Measurements from ENCODE around the gene NOSTRIN. TPM values are rescaled to one million over a fixed set of nuclear protein-coding genes. Genes with fewer than 3 reads are reported as not detected.

The NOSTRIN gene
- total RNA-seq (2014; rRNA removed; shearing (Covaris generic)): 0.54 TPM in 1 of 2 replicates, not detected in the other
- 0.23 and 0.45 TPM in 2 replicates for polyA plus RNA-seq (2016; fragmentation: Nextera tagmentation; extraction: Ambion mirVana)

DNA sequence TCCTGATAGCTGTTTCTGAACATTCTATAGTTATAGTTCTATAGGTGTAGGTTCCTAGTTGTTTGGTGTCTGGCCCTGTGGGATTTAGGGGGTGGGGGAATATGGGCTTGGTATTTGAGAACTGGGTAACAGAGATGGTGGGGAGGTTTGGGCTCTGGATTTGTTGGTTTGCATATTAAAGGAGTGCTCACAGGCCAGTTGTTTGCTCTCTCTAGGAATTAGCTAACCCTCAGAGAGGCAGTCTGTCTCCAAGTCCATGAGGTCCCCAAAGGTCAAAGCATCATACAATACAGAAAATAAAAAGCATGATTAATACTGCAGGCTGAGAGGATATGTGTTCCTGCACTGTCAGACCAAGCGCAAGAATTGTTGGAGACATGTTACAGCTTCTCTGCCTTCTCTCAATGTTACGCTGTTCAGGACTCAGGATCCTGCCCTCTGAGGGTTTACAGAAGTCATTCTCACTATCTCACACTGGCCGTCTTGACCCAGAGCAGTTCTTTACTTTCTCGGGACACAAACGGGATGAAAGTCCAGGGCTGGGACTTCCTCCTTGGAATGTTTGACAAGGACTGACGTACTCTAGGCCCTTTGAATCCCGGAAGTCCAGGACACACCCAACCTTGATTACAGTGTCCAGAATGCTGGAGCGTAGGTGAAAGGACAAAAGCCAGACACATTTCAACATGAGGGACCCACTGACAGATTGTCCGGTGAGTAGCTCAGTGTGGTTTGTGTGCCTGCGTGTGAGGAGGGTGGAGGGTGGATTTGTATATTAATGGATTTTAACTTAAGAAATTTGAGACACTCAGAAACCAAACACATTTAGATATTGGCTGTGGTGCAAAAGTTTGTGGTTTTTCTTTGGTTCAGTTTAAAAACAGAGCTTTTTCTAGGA is at the start of gene NOSTRIN:
TSS of gene NOSTRIN (plus strand) at position 677 of the 898 bp plus-strand sequence. CDS start at position 687, 10 bp downstream.
- Histone ChIP-seq H3K4me1 (ENCODE audit: insufficient read depth) (peaks cover 14% of the 10 kb centered on the region), H3K4me3 (peak within 1 kb of the TSS; percentile 10), H3K79me2 (ENCODE audit: insufficient read depth) (no peaks in the 10 kb centered on the region), H4K20me1 (ENCODE audit: insufficient read depth) (no peaks in the 10 kb centered on the region), H3K9me2 (ENCODE audit: insufficient read depth) (no peaks in the 10 kb centered on the region), H3K27me3 (replicated peaks; ENCODE audit: insufficient read depth) (no peaks in the 10 kb centered on the region), H3K9me3 (ENCODE audit: low read depth) (no peaks in the 10 kb centered on the region), H3K4me2 (ENCODE audit: unreplicated experiment) (peak within 1 kb of the TSS; percentile 30), H3F3A (ENCODE audit: insufficient read depth) (peaks cover 9% of the 10 kb centered on the region), H3K27ac (no peak within 1 kb of the TSS), H3K9ac (no peak within 1 kb of the TSS), H2AFZ (peak within 1 kb of the TSS; percentile 83), H3K36me3 (ENCODE audit: low read depth) (no peaks in the 10 kb centered on the region)
- WGBS, 2 experiments (ENCODE audit: low coverage in 1 of 2, low lambda C conversion rate in 2 of 2, missing lambda C conversion rate in 2 of 2): 24 to 25% methylated on average over 10 of the region's 10 CpGs
- TF ChIP-seq EZH2phosphoT487 (IDR thresholded peaks at IDR 0.05; ENCODE audit: insufficient read depth, low read depth) (no peak), EZH2 (IDR thresholded peaks at IDR 0.05; ENCODE audit: insufficient read depth, poor library complexity, severe bottlenecking) (no peak)
- DNase-seq: peak; percentile 38
- in situ Hi-C loops (cut with MboI): no loop called here

DNA sequence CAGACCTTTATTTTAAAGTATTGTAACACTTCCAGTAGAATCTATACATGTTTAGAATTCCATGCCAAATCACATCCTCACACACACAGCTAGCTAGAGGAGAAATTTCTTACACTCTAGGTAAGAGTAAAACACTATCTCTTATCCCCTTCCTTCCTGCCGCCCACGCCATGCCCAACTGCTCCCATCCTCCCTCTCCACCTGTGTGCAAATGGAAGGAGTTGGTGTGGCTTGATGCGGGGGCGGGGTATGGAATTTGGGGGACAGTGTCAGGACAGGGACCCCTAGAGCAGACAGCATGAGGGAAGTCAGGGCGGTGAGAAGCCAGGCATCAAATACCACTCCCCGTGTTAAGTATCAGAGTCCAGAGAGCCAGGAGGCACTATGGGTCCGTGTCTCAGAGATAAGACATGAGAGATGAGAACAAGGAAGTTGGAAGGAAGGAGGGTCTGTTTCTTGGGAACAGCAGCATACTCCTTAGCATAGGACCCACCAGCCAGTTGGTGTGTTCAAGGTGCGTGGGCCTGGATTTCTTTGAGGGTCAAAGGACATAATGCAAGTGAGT is 48.6 kb upstream of the NOSTRIN start:
- no peak for DNase-seq
- H3K4me1 ChIP-seq (ENCODE audit: insufficient read depth): no peaks in the 10 kb centered on the region
- H3K36me3 ChIP-seq (ENCODE audit: low read depth): no peaks in the 10 kb centered on the region
- H3K9ac ChIP-seq: no peak overlapping the region
- in situ Hi-C loops (cut with MboI): no loop called here
- no peaks in the 10 kb centered on the region for H4K20me1 ChIP-seq (ENCODE audit: insufficient read depth)
- H3K79me2 ChIP-seq (ENCODE audit: insufficient read depth): no peaks in the 10 kb centered on the region
- no peak overlapping the region for H3K27ac ChIP-seq
- no peaks in the 10 kb centered on the region for H3F3A ChIP-seq (ENCODE audit: insufficient read depth)
- H3K9me2 ChIP-seq (ENCODE audit: insufficient read depth): no peaks in the 10 kb centered on the region
- no peak overlapping the region for H3K4me2 ChIP-seq (ENCODE audit: unreplicated experiment)
- TF ChIP-seq EZH2phosphoT487 (IDR thresholded peaks at IDR 0.05; ENCODE audit: insufficient read depth, low read depth) (no peak), EZH2 (IDR thresholded peaks at IDR 0.05; ENCODE audit: insufficient read depth, poor library complexity, severe bottlenecking) (no peak)
- 97 to 98% methylated on average over 8 of the region's 8 CpGs for WGBS, 2 experiments (ENCODE audit: low coverage in 1 of 2, low lambda C conversion rate in 2 of 2, missing lambda C conversion rate in 2 of 2)
- H3K9me3 ChIP-seq (ENCODE audit: low read depth): no peaks in the 10 kb centered on the region
- H3K27me3 ChIP-seq (replicated peaks; ENCODE audit: insufficient read depth): no peaks in the 10 kb centered on the region
- no peak overlapping the region for H3K4me3 ChIP-seq
- H2AFZ ChIP-seq: no peak overlapping the region

GRCh38 chr2:168757223-168757622 is 45.2 kb upstream of the NOSTRIN start:
- in situ Hi-C loops (cut with MboI): loop anchor here (5.0 kb wide), 1 partner anchor 410 kb away; no protein-coding TSS in a partner anchor
- no peaks in the 10 kb centered on the region for H3K79me2 ChIP-seq (ENCODE audit: insufficient read depth)
- no peak overlapping the region for H3K9ac ChIP-seq
- no peak overlapping the region for H3K4me2 ChIP-seq (ENCODE audit: unreplicated experiment)
- H3K36me3 ChIP-seq (ENCODE audit: low read depth): no peaks in the 10 kb centered on the region
- 73 to 75% methylated on average over 3 of the region's 3 CpGs for WGBS, 2 experiments (ENCODE audit: low coverage in 1 of 2, low lambda C conversion rate in 2 of 2, missing lambda C conversion rate in 2 of 2)
- no peaks in the 10 kb centered on the region for H3K27me3 ChIP-seq (replicated peaks; ENCODE audit: insufficient read depth)
- H3K4me3 ChIP-seq: no peak overlapping the region
- H4K20me1 ChIP-seq (ENCODE audit: insufficient read depth): no peaks in the 10 kb centered on the region
- H3K9me3 ChIP-seq (ENCODE audit: low read depth): no peaks in the 10 kb centered on the region
- no peak for DNase-seq
- no peak for TF ChIP-seq EZH2 (IDR thresholded peaks at IDR 0.05; ENCODE audit: insufficient read depth, poor library complexity, severe bottlenecking)
- no peaks in the 10 kb centered on the region for H3K9me2 ChIP-seq (ENCODE audit: insufficient read depth)
- no peaks in the 10 kb centered on the region for H3K4me1 ChIP-seq (ENCODE audit: insufficient read depth)
- H3F3A ChIP-seq (ENCODE audit: insufficient read depth): no peaks in the 10 kb centered on the region
- H2AFZ ChIP-seq: no peak overlapping the region
- no peak overlapping the region for H3K27ac ChIP-seq

DNA sequence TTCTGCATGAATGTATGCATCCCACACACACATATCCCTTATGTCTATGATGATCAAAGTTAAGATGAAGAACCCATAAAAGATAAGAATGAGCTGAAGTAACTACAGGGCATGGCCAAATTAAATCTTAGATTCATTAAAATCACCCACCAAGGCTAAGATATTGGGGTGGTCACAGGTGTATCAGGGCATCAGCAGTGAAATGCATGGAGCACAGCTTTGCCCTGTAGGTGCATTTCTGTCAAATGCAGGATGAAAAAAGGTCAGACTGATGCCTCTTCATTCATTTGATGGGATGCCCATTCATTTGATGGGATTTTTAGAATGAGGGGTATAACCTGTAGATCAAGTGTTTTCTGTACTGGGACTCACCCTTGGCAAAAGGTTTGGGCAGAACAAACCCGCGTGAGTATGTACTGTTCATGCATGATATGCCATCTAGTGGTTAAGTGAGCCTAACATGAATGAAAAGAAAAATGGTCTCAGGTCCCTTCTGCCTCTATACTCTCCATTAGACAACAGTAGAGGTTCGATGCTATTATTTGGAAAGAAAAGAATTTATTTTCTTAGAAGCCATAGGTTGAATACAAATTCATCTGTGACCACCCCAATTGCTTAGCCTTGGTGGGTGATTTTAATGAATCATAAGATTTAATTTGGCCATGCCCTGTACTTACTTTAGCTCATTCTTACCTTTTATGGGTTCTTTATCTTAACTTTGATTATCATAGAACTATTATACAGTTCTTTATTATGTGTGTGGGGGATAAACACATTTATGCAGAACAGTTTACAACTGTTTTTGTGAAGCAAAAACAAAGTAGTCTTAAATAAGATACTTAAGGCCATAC is 43.2 kb upstream of the NOSTRIN start:
- no peak for TF ChIP-seq EZH2phosphoT487 (IDR thresholded peaks at IDR 0.05; ENCODE audit: insufficient read depth, low read depth)
- TF ChIP-seq EZH2 (IDR thresholded peaks at IDR 0.05; ENCODE audit: insufficient read depth, poor library complexity, severe bottlenecking): no peak
- no peaks in the 10 kb centered on the region for H3F3A ChIP-seq (ENCODE audit: insufficient read depth)
- no peaks in the 10 kb centered on the region for H4K20me1 ChIP-seq (ENCODE audit: insufficient read depth)
- DNase-seq: peak; percentile 77
- no peaks in the 10 kb centered on the region for H3K9me3 ChIP-seq (ENCODE audit: low read depth)
- H3K4me2 ChIP-seq (ENCODE audit: unreplicated experiment): no peak overlapping the region
- no peak overlapping the region for H3K27ac ChIP-seq
- in situ Hi-C loops (cut with MboI): loop anchor here (5.0 kb wide), 1 partner anchor 412 kb away; no protein-coding TSS in a partner anchor
- H3K9me2 ChIP-seq (ENCODE audit: insufficient read depth): no peaks in the 10 kb centered on the region
- H3K4me1 ChIP-seq (ENCODE audit: insufficient read depth): no peaks in the 10 kb centered on the region
- no peak overlapping the region for H2AFZ ChIP-seq
- 29 to 33% methylated on average over 3 of the region's 3 CpGs for WGBS, 2 experiments (ENCODE audit: low coverage in 1 of 2, low lambda C conversion rate in 2 of 2, missing lambda C conversion rate in 2 of 2)
- H3K4me3 ChIP-seq: no peak overlapping the region
- no peak overlapping the region for H3K9ac ChIP-seq
- H3K79me2 ChIP-seq (ENCODE audit: insufficient read depth): no peaks in the 10 kb centered on the region
- H3K36me3 ChIP-seq (ENCODE audit: low read depth): no peaks in the 10 kb centered on the region
- H3K27me3 ChIP-seq (replicated peaks; ENCODE audit: insufficient read depth): no peaks in the 10 kb centered on the region

Data from GM23248 (cell line).